C4-2B (cell line): ENCODE results near the gene ASB3.

Experiments used
- CTCF ChIP-seq: fragments of 450-650 bp; conservative IDR thresholded peaks from 2 replicates; pipeline ENCODE4 v1.5.1; 2017; ENCODE audit warnings: mild to moderate bottlenecking
- ZFX ChIP-seq: fragments of 450-650 bp; IDR thresholded peaks from 2 replicates; pipeline ENCODE4 v1.6.1; 2017

DNA sequence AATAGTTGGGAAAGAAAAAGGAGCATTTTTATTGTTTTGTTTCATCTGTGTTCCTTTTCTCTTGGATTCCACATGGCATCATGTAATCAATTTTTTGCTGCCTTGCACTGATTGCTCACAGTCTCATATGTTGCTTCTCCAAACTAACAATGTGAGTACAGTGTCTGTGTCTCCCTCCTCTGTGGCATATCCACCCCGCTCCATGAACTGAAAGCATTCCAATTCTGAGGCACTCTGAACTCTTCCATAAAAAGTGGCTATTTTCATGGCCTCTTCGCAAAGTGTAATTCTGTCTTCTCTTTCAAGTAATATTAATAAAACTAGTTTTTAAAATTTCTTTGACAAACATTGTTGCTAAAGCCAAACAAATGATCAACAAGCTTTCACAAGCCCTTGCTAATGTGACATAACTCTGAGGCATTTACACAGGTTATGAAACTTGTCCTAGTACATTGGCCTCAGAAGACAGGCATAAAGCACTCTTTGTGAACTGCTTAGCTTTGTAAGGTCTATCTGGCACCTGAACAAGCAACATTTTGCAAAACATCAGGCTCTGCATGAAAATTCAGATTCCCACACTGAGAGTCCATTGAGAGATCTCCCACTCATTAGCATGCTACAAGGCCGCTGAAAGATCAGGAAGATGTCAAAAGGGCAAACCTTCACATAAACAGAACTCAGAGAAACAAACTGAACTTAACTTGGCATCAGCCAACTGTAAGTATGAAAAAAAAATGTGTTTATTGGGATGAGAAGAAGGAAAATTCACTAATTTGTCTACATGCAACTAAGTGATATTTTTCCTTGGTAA, 40.0 kb upstream of the ASB3 start:
- no peak for TF ChIP-seq CTCF
- TF ChIP-seq ZFX: no peak
